HEK293 (cell line): Measurements from ENCODE around the gene USP22.

Experiments used
- CTCF ChIA-PET: fragments of 350-600 bp; formaldehyde crosslinking; extraction: SDS; loops from one replicate; lab custom pipeline; 2021; ENCODE audit warnings: antibody characterized with exemption; lab: Yijun Ruan, JAX
- POLR2A ChIA-PET: fragments of 300-600 bp; formaldehyde crosslinking; extraction: SDS; loops from one replicate; lab custom pipeline; 2020; ENCODE audit warnings: antibody characterized with exemption, inconsistent platforms; lab: Yijun Ruan, JAX
- H3K27ac ChIP-seq: fragments of 200-500 bp; sonication (Bioruptor generic); 2 replicates; pipeline ENCODE4 v1.5.1; 2014; ENCODE audit warnings: low read depth, low read length, control low read depth, inconsistent platforms; ENCODE audit errors: extremely low read depth
- H3K36me3 ChIP-seq, 2 experiments: fragments of 200-500 bp in 1 of 2; sonication (Bioruptor generic) in 1 of 2; 1 replicate in 1 of 2; 2 replicates in 1 of 2; pipeline ENCODE4 v1.5.1; 2014 to 2017; ENCODE audit warnings: inconsistent platforms in 2 of 2, low read length in 2 of 2; ENCODE audit not compliant: control insufficient read depth in 2 of 2, insufficient read depth in 1 of 2
- H3K4me1 ChIP-seq: fragments of 200-500 bp; sonication (Bioruptor generic); 2 replicates; pipeline ENCODE4 v1.5.1; 2014; ENCODE audit warnings: mild to moderate bottlenecking, low read length, inconsistent platforms; ENCODE audit not compliant: control insufficient read depth, insufficient read depth
- H3K4me3 ChIP-seq: 2 replicates; pipeline ENCODE4 v1.5.1; 2011; ENCODE audit warnings: low read depth, mild to moderate bottlenecking, control low read depth, low read length, moderate library complexity
- H3K9me3 ChIP-seq: fragments of 200-500 bp; sonication (Bioruptor generic); 2 replicates; pipeline ENCODE4 v1.5.1; 2014; ENCODE audit warnings: low read depth, low read length, inconsistent platforms; ENCODE audit not compliant: control insufficient read depth, insufficient read depth
- KLF8 ChIP-seq: fragments of 450-650 bp; formaldehyde crosslinking; IDR thresholded peaks from 2 replicates; pipeline ENCODE4 v1.5.1; 2016; ENCODE audit warnings: missing biosample characterization, missing genetic modification characterization
- KLF9 ChIP-seq: fragments of 450-650 bp; formaldehyde crosslinking; IDR thresholded peaks from 2 replicates; pipeline ENCODE4 v1.5.1; 2016; ENCODE audit warnings: missing biosample characterization, missing genetic modification characterization, low read depth
- MZF1 ChIP-seq: fragments of 450-650 bp; formaldehyde crosslinking; IDR thresholded peaks from 2 replicates; pipeline ENCODE4 v1.5.1; 2017; ENCODE audit warnings: missing biosample characterization, missing genetic modification characterization, borderline replicate concordance
- OSR2 ChIP-seq: fragments of 450-650 bp; formaldehyde crosslinking; IDR thresholded peaks from 2 replicates; pipeline ENCODE4 v1.5.1; 2016; ENCODE audit warnings: missing biosample characterization, missing genetic modification characterization
- PATZ1 ChIP-seq: fragments of 450-650 bp; formaldehyde crosslinking; IDR thresholded peaks from 2 replicates; pipeline ENCODE4 v1.5.1; 2016; ENCODE audit warnings: missing biosample characterization, missing genetic modification characterization
- REST ChIP-seq: fragments of 450-650 bp; formaldehyde crosslinking; IDR thresholded peaks from 2 replicates; pipeline ENCODE4 v1.5.1; 2016; ENCODE audit warnings: missing biosample characterization, missing genetic modification characterization
- ZNF239 ChIP-seq: fragments of 450-650 bp; formaldehyde crosslinking; IDR thresholded peaks from 2 replicates; pipeline ENCODE4 v1.5.1; 2016; ENCODE audit warnings: missing biosample characterization, missing genetic modification characterization
- ZNF24 ChIP-seq: fragments of 450-650 bp; formaldehyde crosslinking; IDR thresholded peaks from 2 replicates; pipeline ENCODE4 v1.5.1; 2016; ENCODE audit warnings: missing biosample characterization, missing genetic modification characterization
- ZNF280C ChIP-seq: fragments of 450-650 bp; formaldehyde crosslinking; IDR thresholded peaks from 2 replicates; pipeline ENCODE4 v1.5.1; 2016; ENCODE audit warnings: missing biosample characterization, missing genetic modification characterization
- ZNF302 ChIP-seq: fragments of 450-650 bp; formaldehyde crosslinking; IDR thresholded peaks from 2 replicates; pipeline ENCODE4 v1.5.1; 2016; ENCODE audit warnings: missing biosample characterization, missing genetic modification characterization, low read depth
- ZNF514 ChIP-seq: fragments of 450-650 bp; formaldehyde crosslinking; IDR thresholded peaks from 2 replicates; pipeline ENCODE4 v1.5.1; 2016; ENCODE audit warnings: missing biosample characterization, missing genetic modification characterization
- ZNF571 ChIP-seq: fragments of 450-650 bp; formaldehyde crosslinking; IDR thresholded peaks from 2 replicates; pipeline ENCODE4 v1.5.0; 2017; ENCODE audit warnings: missing biosample characterization, missing genetic modification characterization
- ZNF596 ChIP-seq: fragments of 450-650 bp; IDR thresholded peaks from 2 replicates; pipeline ENCODE4 v1.5.0; 2018; ENCODE audit warnings: missing biosample characterization, mild to moderate bottlenecking, missing genetic modification characterization, moderate library complexity
- ZNF621 ChIP-seq: fragments of 450-650 bp; formaldehyde crosslinking; IDR thresholded peaks from 2 replicates; pipeline ENCODE4 v1.5.1; 2017; ENCODE audit warnings: missing biosample characterization, missing genetic modification characterization
- ZNF654 ChIP-seq: fragments of 450-650 bp; formaldehyde crosslinking; IDR thresholded peaks from 2 replicates; pipeline ENCODE4 v1.5.1; 2016; ENCODE audit warnings: low read depth, missing biosample characterization, missing genetic modification characterization
- ZNF658 ChIP-seq: fragments of 450-650 bp; formaldehyde crosslinking; IDR thresholded peaks from 2 replicates; pipeline ENCODE4; 2016; ENCODE audit warnings: missing biosample characterization, missing genetic modification characterization
- ZSCAN30 ChIP-seq: fragments of 450-650 bp; IDR thresholded peaks from 2 replicates; pipeline ENCODE4 v1.5.1; 2018; ENCODE audit warnings: missing biosample characterization, mild to moderate bottlenecking, missing genetic modification characterization, moderate library complexity
- TF ChIP-seq, protein P1 (sequence below): fragments of 450-650 bp; formaldehyde crosslinking; IDR thresholded peaks from 2 replicates; pipeline ENCODE4 v1.5.1; 2016; ENCODE audit warnings: missing biosample characterization, missing genetic modification characterization
- TF ChIP-seq, protein P2 (sequence below): fragments of 450-650 bp; formaldehyde crosslinking; IDR thresholded peaks from 2 replicates; pipeline ENCODE4 v1.5.1; 2016; ENCODE audit warnings: missing biosample characterization, missing genetic modification characterization

Gene USP22

DNA sequence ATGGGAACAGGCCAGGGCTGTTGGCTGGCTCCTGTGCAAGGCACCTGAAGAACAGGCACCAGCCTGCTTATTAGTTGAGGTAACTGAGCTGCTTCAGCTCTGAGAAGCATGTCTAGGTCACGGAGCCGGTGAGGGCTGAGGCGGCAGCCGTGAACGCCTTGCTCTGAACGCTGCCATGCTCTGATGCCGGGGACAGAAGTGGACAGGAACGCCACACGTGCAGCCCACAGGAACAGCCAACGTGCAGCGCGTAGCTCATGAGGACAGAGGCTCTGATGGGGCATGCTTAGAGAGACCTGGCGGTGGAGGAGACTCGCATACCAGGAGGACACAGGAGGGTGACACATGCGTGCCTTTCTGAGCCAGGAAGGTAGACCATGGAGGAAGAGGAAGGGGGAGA, 25.6 kb downstream of the USP22 start:
- Histone ChIP-seq H3K9me3 (no peaks in the 10 kb centered on the region), H3K27ac (no peak overlapping the region), H3K4me3 (no peak overlapping the region), H3K36me3 (peaks cover 81 to 96% of the 10 kb centered on the region in 2 experiments)
- TF ChIP-seq MZF1 (tag by site-specific recombination), result no peak
- TF ChIP-seq ZNF280C (tag by site-specific recombination), result no peak
- TF ChIP-seq ZNF24 (tag by site-specific recombination), result no peak
- no peak for TF ChIP-seq ZNF654
- TF ChIP-seq, protein P1, sequence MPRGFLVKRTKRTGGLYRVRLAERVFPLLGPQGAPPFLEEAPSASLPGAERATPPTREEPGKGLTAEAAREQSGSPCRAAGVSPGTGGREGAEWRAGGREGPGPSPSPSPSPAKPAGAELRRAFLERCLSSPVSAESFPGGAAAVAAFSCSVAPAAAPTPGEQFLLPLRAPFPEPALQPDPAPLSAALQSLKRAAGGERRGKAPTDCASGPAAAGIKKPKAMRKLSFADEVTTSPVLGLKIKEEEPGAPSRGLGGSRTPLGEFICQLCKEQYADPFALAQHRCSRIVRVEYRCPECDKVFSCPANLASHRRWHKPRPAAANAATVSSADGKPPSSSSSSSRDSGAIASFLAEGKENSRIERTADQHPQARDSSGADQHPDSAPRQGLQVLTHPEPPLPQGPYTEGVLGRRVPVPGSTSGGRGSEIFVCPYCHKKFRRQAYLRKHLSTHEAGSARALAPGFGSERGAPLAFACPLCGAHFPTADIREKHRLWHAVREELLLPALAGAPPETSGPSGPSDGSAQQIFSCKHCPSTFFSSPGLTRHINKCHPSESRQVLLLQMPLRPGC (tag by site-specific recombination), result no peak
- no peak for TF ChIP-seq PATZ1 (tag by site-specific recombination)
- no peak for TF ChIP-seq KLF8 (tag by site-specific recombination)
- no peak for TF ChIP-seq ZNF658
- TF ChIP-seq KLF9 (tag by site-specific recombination), result no peak
- no peak for TF ChIP-seq ZSCAN30
- no peak for TF ChIP-seq ZNF302
- no peak for TF ChIP-seq OSR2
- TF ChIP-seq ZNF621, result no peak
- TF ChIP-seq ZNF571 (tag by site-specific recombination), result no peak
- TF ChIP-seq, protein P2, sequence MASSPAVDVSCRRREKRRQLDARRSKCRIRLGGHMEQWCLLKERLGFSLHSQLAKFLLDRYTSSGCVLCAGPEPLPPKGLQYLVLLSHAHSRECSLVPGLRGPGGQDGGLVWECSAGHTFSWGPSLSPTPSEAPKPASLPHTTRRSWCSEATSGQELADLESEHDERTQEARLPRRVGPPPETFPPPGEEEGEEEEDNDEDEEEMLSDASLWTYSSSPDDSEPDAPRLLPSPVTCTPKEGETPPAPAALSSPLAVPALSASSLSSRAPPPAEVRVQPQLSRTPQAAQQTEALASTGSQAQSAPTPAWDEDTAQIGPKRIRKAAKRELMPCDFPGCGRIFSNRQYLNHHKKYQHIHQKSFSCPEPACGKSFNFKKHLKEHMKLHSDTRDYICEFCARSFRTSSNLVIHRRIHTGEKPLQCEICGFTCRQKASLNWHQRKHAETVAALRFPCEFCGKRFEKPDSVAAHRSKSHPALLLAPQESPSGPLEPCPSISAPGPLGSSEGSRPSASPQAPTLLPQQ (tag by site-specific recombination), result no peak
- TF ChIP-seq ZNF596, result no peak
- TF ChIP-seq ZNF514 (tag by site-specific recombination), result no peak
- no peak for TF ChIP-seq REST (tag by site-specific recombination)
- no peak for TF ChIP-seq ZNF239 (tag by site-specific recombination)
- TF ChIP-seq, all 188 proteins: peak for 0
- ChIA-PET POLR2A (no interaction called here), CTCF (no interaction called here)
- no peaks in the 10 kb centered on the region for H3K4me1 ChIP-seq
